Liver (tissue), 9 donors: ENCODE results near the gene BMP7. TPM values are rescaled to one million over a fixed set of nuclear protein-coding genes. Genes with fewer than 3 reads are reported as not detected.

ENCODE experiments used
- DNase-seq: peaks from one replicate; pipeline ENCODE4 v3.0.0-alpha.2; 2017; ENCODE audit warnings: low spot score
- H3K27ac ChIP-seq, 2 donors: one replicate each; pipeline ENCODE4 v1.7.0; 2013; ENCODE audit warnings: inconsistent platforms in 2 of 2, low read length in 2 of 2, control low read depth in 1 of 2, low read depth in 1 of 2, mild to moderate bottlenecking in 1 of 2
- H3K27me3 ChIP-seq, 4 donors: one replicate each; pipeline versions ENCODE4 v1.6.1 to v1.7.0; 2013; ENCODE audit warnings: low read length in 3 of 4, inconsistent platforms in 1 of 4, mild to moderate bottlenecking in 1 of 4, moderate library complexity in 1 of 4; ENCODE audit not compliant: control insufficient read depth in 4 of 4, insufficient read depth in 4 of 4
- H3K36me3 ChIP-seq, 4 donors: one replicate each; pipeline versions ENCODE4 v1.6.1 to v1.7.0; 2013; ENCODE audit warnings: low read length in 3 of 4, mild to moderate bottlenecking in 3 of 4, low read depth in 1 of 4, moderate library complexity in 1 of 4; ENCODE audit not compliant: control insufficient read depth in 4 of 4, insufficient read depth in 3 of 4
- H3K4me1 ChIP-seq, 4 donors: one replicate each; pipeline versions ENCODE4 v1.6.1 to v1.7.0; 2013; ENCODE audit warnings: low read length in 3 of 4, mild to moderate bottlenecking in 3 of 4, moderate library complexity in 1 of 4; ENCODE audit not compliant: control insufficient read depth in 4 of 4, insufficient read depth in 4 of 4
- H3K4me3 ChIP-seq, 3 donors: one replicate each; pipeline versions ENCODE4 v1.6.1 to v1.7.0; 2013; ENCODE audit warnings: low read length in 3 of 3, control low read depth in 1 of 3, low read depth in 1 of 3, mild to moderate bottlenecking in 1 of 3
- H3K9ac ChIP-seq, 2 donors: one replicate each; pipeline ENCODE4 v1.7.0; 2013; ENCODE audit warnings: low read length in 2 of 2, mild to moderate bottlenecking in 2 of 2, moderate library complexity in 2 of 2, control low read depth in 1 of 2, low read depth in 1 of 2
- H3K9me3 ChIP-seq, 4 donors: one replicate each; pipeline versions ENCODE4 v1.6.1 to v1.7.0; 2013; ENCODE audit warnings: low read length in 3 of 4; ENCODE audit not compliant: control insufficient read depth in 4 of 4
- EGR1 ChIP-seq, 2 donors: IDR thresholded peaks; 2 replicates each; pipeline ENCODE4 v1.6.1; 2016 to 2018; ENCODE audit warnings: antibody characterized with exemption in 2 of 2, low read depth in 2 of 2
- FOXA1 ChIP-seq: IDR thresholded peaks from 2 replicates; pipeline ENCODE4 v1.6.1; 2016; ENCODE audit warnings: antibody characterized with exemption
- FOXA2 ChIP-seq: IDR thresholded peaks from 2 replicates; pipeline ENCODE4 v1.6.1; 2016; ENCODE audit warnings: antibody characterized with exemption
- GABPA ChIP-seq, 2 donors: IDR thresholded peaks in 1 of 2; conservative IDR thresholded peaks in 1 of 2; 2 replicates each; pipeline ENCODE4 v1.6.1; 2016; ENCODE audit warnings: antibody characterized with exemption in 2 of 2, mild to moderate bottlenecking in 1 of 2, moderate library complexity in 1 of 2
- HNF4A ChIP-seq, 2 donors: conservative IDR thresholded peaks; 2 replicates each; pipeline ENCODE4 v1.6.1; 2016; ENCODE audit warnings: antibody characterized with exemption in 2 of 2, mild to moderate bottlenecking in 2 of 2
- HNF4G ChIP-seq: IDR thresholded peaks from 2 replicates; pipeline ENCODE4 v1.6.1; 2016; ENCODE audit warnings: antibody characterized with exemption
- JUND ChIP-seq, 2 donors: IDR thresholded peaks; 2 replicates each; pipeline ENCODE4 v1.6.1; 2016; ENCODE audit warnings: antibody characterized with exemption in 2 of 2
- NR2F2 ChIP-seq: IDR thresholded peaks from 2 replicates; pipeline ENCODE4 v1.6.1; 2016; ENCODE audit warnings: antibody characterized with exemption
- RAD21 ChIP-seq, 2 donors: IDR thresholded peaks; 2 replicates each; pipeline ENCODE4 v1.6.1; 2016; ENCODE audit warnings: antibody characterized with exemption in 2 of 2, mild to moderate bottlenecking in 2 of 2
- RXRA ChIP-seq, 2 donors: IDR thresholded peaks; 2 replicates each; pipeline ENCODE4 v1.6.1; 2017 to 2018; ENCODE audit warnings: antibody characterized with exemption in 2 of 2, mild to moderate bottlenecking in 1 of 2
- SP1 ChIP-seq: IDR thresholded peaks from 2 replicates; pipeline ENCODE4 v1.6.1; 2018; ENCODE audit warnings: antibody characterized with exemption, mild to moderate bottlenecking
- TAF1 ChIP-seq: conservative IDR thresholded peaks from 2 replicates; pipeline ENCODE4 v1.6.1; 2016; ENCODE audit warnings: antibody characterized with exemption, mild to moderate bottlenecking
- YY1 ChIP-seq: IDR thresholded peaks from 2 replicates; pipeline ENCODE4 v1.6.1; 2016; ENCODE audit warnings: antibody characterized with exemption, mild to moderate bottlenecking
- ZBTB33 ChIP-seq: IDR thresholded peaks from 2 replicates; pipeline ENCODE4 v1.6.1; 2016; ENCODE audit warnings: antibody characterized with exemption
- WGBS: extraction: QIAGEN DNeasy Blood & Tissue Kit; methylation state at CpG from one replicate; pipeline ENCODE4 v1.1.7; 2013; 5-methylcytosine and 5-hydroxymethylcytosine counted together
- polyA plus RNA-seq, 2 donors: library from polyadenylated mRNA; stranded (reverse) in 1 of 2; unstranded in 1 of 2; fragments of 200-250 nt in 1 of 2; fragments of >200 nt in 1 of 2; fragmentation: Nextera tagmentation in 1 of 2; extraction: Ambion mirVana in 1 of 2; gene quantifications; one replicate each; pipeline versions ENCODE4 v1.2.1 to v1.2.3, GENCODE V29; 2013 to 2015
- total RNA-seq, 2 donors: library from RNA; depleted of rRNA; stranded (reverse); fragments of >200 nt; gene quantifications; one replicate each; pipeline ENCODE4 v1.2.3, GENCODE V29; 2014
- TF ChIP-seq, protein P1 (sequence below): IDR thresholded peaks from 2 replicates; pipeline ENCODE4 v1.6.1; 2016; ENCODE audit warnings: antibody characterized with exemption
- TF ChIP-seq, protein P2 (sequence below): IDR thresholded peaks from 2 replicates; pipeline ENCODE4 v1.6.1; 2016; ENCODE audit warnings: antibody characterized with exemption, mild to moderate bottlenecking
- TF ChIP-seq, protein P3 (sequence below): IDR thresholded peaks from 2 replicates; pipeline ENCODE4 v1.6.1; 2016; ENCODE audit warnings: antibody characterized with exemption
- donor health status: healthy.
- donor health status: healthy.
- donor health status: healthy.
- donor health status: healthy.
- donor health status: healthy.

Gene BMP7
- total and polyA plus RNA-seq, 4 donors, result not detected

- Histone ChIP-seq H3K9ac (no peak overlapping the region), H3K9me3 (no peaks in the 10 kb centered on the region), H3K36me3 (no peaks in the 10 kb centered on the region), H3K27ac (no peak overlapping the region), H3K4me3 (no peak overlapping the region), H3K27me3 (peaks cover 0 to 8% (median 3%) of the 10 kb centered on the region in 4 donors), H3K4me1 (no peaks in the 10 kb centered on the region)
- 82% methylated on average over 2 of the region's 2 CpGs for WGBS
- TF ChIP-seq HNF4G (no peak), TAF1 (no peak)
- TF ChIP-seq, protein P1, sequence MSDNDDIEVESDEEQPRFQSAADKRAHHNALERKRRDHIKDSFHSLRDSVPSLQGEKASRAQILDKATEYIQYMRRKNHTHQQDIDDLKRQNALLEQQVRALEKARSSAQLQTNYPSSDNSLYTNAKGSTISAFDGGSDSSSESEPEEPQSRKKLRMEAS, result no peak
- no peak for DNase-seq
Measured at GRCh38 chr20:57231951-57232428, 34.5 kb downstream of the BMP7 start.

- Histone ChIP-seq H3K4me3 (no peak overlapping the region), H3K9me3 (no peaks in the 10 kb centered on the region), H3K27me3 (peaks cover 0 to 4% (median 0%) of the 10 kb centered on the region in 4 donors), H3K27ac (no peak overlapping the region), H3K4me1 (no peaks in the 10 kb centered on the region), H3K9ac (no peak overlapping the region), H3K36me3 (no peaks in the 10 kb centered on the region)
- no peak for DNase-seq
- WGBS, result 83% methylated on average over 8 of the region's 8 CpGs
- TF ChIP-seq GABPA (IDR thresholded peaks at IDR 0.05 in 1 of 2, conservative IDR thresholded peaks at IDR 0.05 in 1 of 2), result no peak
- no peak for TF ChIP-seq NR2F2
- TF ChIP-seq RAD21 (IDR thresholded peaks at IDR 0.05), result no peak
- no peak for TF ChIP-seq SP1
- TF ChIP-seq, protein P2, sequence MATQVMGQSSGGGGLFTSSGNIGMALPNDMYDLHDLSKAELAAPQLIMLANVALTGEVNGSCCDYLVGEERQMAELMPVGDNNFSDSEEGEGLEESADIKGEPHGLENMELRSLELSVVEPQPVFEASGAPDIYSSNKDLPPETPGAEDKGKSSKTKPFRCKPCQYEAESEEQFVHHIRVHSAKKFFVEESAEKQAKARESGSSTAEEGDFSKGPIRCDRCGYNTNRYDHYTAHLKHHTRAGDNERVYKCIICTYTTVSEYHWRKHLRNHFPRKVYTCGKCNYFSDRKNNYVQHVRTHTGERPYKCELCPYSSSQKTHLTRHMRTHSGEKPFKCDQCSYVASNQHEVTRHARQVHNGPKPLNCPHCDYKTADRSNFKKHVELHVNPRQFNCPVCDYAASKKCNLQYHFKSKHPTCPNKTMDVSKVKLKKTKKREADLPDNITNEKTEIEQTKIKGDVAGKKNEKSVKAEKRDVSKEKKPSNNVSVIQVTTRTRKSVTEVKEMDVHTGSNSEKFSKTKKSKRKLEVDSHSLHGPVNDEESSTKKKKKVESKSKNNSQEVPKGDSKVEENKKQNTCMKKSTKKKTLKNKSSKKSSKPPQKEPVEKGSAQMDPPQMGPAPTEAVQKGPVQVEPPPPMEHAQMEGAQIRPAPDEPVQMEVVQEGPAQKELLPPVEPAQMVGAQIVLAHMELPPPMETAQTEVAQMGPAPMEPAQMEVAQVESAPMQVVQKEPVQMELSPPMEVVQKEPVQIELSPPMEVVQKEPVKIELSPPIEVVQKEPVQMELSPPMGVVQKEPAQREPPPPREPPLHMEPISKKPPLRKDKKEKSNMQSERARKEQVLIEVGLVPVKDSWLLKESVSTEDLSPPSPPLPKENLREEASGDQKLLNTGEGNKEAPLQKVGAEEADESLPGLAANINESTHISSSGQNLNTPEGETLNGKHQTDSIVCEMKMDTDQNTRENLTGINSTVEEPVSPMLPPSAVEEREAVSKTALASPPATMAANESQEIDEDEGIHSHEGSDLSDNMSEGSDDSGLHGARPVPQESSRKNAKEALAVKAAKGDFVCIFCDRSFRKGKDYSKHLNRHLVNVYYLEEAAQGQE, result no peak
Measured at GRCh38 chr20:57231161-57231560, 35.3 kb downstream of the BMP7 start.

GRCh38 chr20:57230247-57230646 is 36.2 kb downstream of the BMP7 start:
- Histone ChIP-seq H3K27me3 (peaks cover 0 to 4% (median 1%) of the 10 kb centered on the region in 4 donors), H3K27ac (no peak overlapping the region), H3K4me3 (no peak overlapping the region), H3K9ac (no peak overlapping the region), H3K4me1 (no peaks in the 10 kb centered on the region), H3K36me3 (no peaks in the 10 kb centered on the region), H3K9me3 (no peaks in the 10 kb centered on the region)
- DNase-seq, result no peak
- 81% methylated on average over 8 of the region's 8 CpGs for WGBS
- TF ChIP-seq GABPA (IDR thresholded peaks at IDR 0.05 in 1 of 2, conservative IDR thresholded peaks at IDR 0.05 in 1 of 2) (no peak), FOXA2 (no peak), EGR1 (IDR thresholded peaks at IDR 0.05; ENCODE audit: low read depth in 2 of 2) (no peak), HNF4A (conservative IDR thresholded peaks at IDR 0.05) (no peak), JUND (IDR thresholded peaks at IDR 0.05) (no peak), RXRA (IDR thresholded peaks at IDR 0.05) (no peak), HNF4G (no peak), SP1 (no peak), YY1 (no peak), TAF1 (no peak), ZBTB33 (no peak), NR2F2 (no peak), RAD21 (IDR thresholded peaks at IDR 0.05) (no peak), FOXA1 (no peak)
- TF ChIP-seq, protein P1, result no peak
- TF ChIP-seq, protein P2, result no peak
- TF ChIP-seq, protein P3, sequence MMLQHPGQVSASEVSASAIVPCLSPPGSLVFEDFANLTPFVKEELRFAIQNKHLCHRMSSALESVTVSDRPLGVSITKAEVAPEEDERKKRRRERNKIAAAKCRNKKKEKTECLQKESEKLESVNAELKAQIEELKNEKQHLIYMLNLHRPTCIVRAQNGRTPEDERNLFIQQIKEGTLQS, result no peak
